PC-3 (cell line): ENCODE data around the gene HSPA1A. TPM values are rescaled to one million over a fixed set of nuclear protein-coding genes. Genes with fewer than 3 reads are reported as not detected.
A peak's percentile ranks its signal among the peaks of the same experiment; 100 is the strongest.

Experiments used
- ATAC-seq: fragments of 200-7000 bp; cut with Tn5 transposase; 2 replicates; pipeline ENCODE4 v1.9.1; 2020; ENCODE audit warnings: mild to moderate bottlenecking, moderate library complexity
- BruUV-seq: library from RNA; stranded (reverse); fragments of 400-500 nt; replicated peaks from 2 replicates; lab custom pipeline; 2021; lab: Mats Ljungman, UMichigan
- CTCF ChIA-PET: fragments of 300-600 bp; sonication (Branson Sonifier 250); formaldehyde crosslinking; loops from one replicate; lab custom pipeline; 2022; ENCODE audit warnings: antibody characterized with exemption; lab: Charles Lee
- POLR2A ChIA-PET: fragments of 300-600 bp; sonication (Branson Sonifier 250); formaldehyde crosslinking; loops from one replicate; lab custom pipeline; 2022; ENCODE audit warnings: antibody characterized with exemption; ENCODE audit not compliant: unreplicated experiment; lab: Charles Lee
- DNase-seq: peaks from one replicate; pipeline ENCODE4 v3.0.0-alpha.2; 2015
- H2AFZ ChIP-seq: fragments of 300-600 bp; sonication (generic); 2 replicates; pipeline ENCODE4 v1.6.0; 2016; ENCODE audit warnings: antibody characterized with exemption, low read length
- H3F3A ChIP-seq: fragments of 300-600 bp; sonication (generic); one replicate; pipeline ENCODE4 v1.6.0; 2017; ENCODE audit warnings: antibody characterized with exemption, low read length, control low read depth, mild to moderate bottlenecking; ENCODE audit not compliant: unreplicated experiment
- H3K27ac ChIP-seq: fragments of 300-600 bp; sonication (generic); 2 replicates; pipeline ENCODE4 v1.5.1; 2016; ENCODE audit warnings: mild to moderate bottlenecking, low read length
- H3K27me3 ChIP-seq: fragments of 300-600 bp; sonication (generic); 2 replicates; pipeline ENCODE4 v1.6.1; 2016; ENCODE audit warnings: low read length, mixed read lengths
- H3K36me3 ChIP-seq: fragments of 300-600 bp; sonication (generic); 2 replicates; pipeline ENCODE4 v1.6.1; 2016; ENCODE audit warnings: low read depth, mixed run types, low read length, mixed read lengths
- H3K4me1 ChIP-seq: fragments of 300-600 bp; sonication (generic); 2 replicates; pipeline ENCODE4 v1.5.1; 2016; ENCODE audit warnings: low read length; ENCODE audit not compliant: insufficient read depth
- H3K4me2 ChIP-seq: fragments of 300-600 bp; sonication (generic); 2 replicates; pipeline ENCODE4 v1.6.0; 2016; ENCODE audit warnings: low read length
- H3K4me3 ChIP-seq: fragments of 300-600 bp; sonication (generic); 2 replicates; pipeline ENCODE4 v1.5.1; 2016; ENCODE audit warnings: mild to moderate bottlenecking, low read length, mixed read lengths
- H3K79me2 ChIP-seq: fragments of 300-600 bp; sonication (generic); 2 replicates; pipeline ENCODE4 v1.6.1; 2017; ENCODE audit warnings: low read length, mixed read lengths
- H3K9ac ChIP-seq: fragments of 300-600 bp; sonication (generic); 2 replicates; pipeline ENCODE4 v1.6.0; 2016; ENCODE audit warnings: mild to moderate bottlenecking, low read length
- H3K9me2 ChIP-seq: fragments of 300-600 bp; sonication (generic); replicated peaks from 2 replicates; pipeline ENCODE4 v1.6.1; 2016; ENCODE audit warnings: mixed run types, low read length, mixed read lengths
- H3K9me3 ChIP-seq: fragments of 300-600 bp; sonication (generic); 2 replicates; pipeline ENCODE4 v1.6.1; 2016; ENCODE audit warnings: low read length, mixed read lengths
- H4K20me1 ChIP-seq: fragments of 300-600 bp; sonication (generic); 2 replicates; pipeline ENCODE4 v1.6.1; 2016; ENCODE audit warnings: low read length, mixed read lengths
- EZH2 ChIP-seq: fragments of 300-600 bp; sonication (generic); IDR thresholded peaks from one replicate; pipeline ENCODE4 v1.6.1; 2017; ENCODE audit warnings: antibody characterized with exemption, mild to moderate bottlenecking, low read length; ENCODE audit not compliant: unreplicated experiment
- EZH2phosphoT487 ChIP-seq: fragments of 300-600 bp; sonication (generic); IDR thresholded peaks from 2 replicates; pipeline ENCODE4 v1.6.1; 2018; ENCODE audit warnings: mild to moderate bottlenecking, antibody characterized with exemption, low read length, borderline replicate concordance
- intact Hi-C: fragments of 100-400 bp; cut with micrococcal nuclease; formaldehyde crosslinking; loops from 2 replicates; pipeline ENCODE4 v1.9.0; 2023
- total RNA-seq: library from RNA; depleted of rRNA; stranded (reverse); fragments of >200 nt; gene quantifications from 2 replicates; pipeline ENCODE4 v1.2.3, GENCODE V29; 2014
- TF ChIP-seq, protein P1 (sequence below): fragments of 300-600 bp; sonication (generic); conservative IDR thresholded peaks from 2 replicates; pipeline ENCODE4 v1.5.1; 2017; ENCODE audit warnings: antibody characterized with exemption, low read depth, mild to moderate bottlenecking, low read length

Gene HSPA1A
- total RNA-seq, 1 experiment from 2014 or later, result 269 TPM

DNA sequence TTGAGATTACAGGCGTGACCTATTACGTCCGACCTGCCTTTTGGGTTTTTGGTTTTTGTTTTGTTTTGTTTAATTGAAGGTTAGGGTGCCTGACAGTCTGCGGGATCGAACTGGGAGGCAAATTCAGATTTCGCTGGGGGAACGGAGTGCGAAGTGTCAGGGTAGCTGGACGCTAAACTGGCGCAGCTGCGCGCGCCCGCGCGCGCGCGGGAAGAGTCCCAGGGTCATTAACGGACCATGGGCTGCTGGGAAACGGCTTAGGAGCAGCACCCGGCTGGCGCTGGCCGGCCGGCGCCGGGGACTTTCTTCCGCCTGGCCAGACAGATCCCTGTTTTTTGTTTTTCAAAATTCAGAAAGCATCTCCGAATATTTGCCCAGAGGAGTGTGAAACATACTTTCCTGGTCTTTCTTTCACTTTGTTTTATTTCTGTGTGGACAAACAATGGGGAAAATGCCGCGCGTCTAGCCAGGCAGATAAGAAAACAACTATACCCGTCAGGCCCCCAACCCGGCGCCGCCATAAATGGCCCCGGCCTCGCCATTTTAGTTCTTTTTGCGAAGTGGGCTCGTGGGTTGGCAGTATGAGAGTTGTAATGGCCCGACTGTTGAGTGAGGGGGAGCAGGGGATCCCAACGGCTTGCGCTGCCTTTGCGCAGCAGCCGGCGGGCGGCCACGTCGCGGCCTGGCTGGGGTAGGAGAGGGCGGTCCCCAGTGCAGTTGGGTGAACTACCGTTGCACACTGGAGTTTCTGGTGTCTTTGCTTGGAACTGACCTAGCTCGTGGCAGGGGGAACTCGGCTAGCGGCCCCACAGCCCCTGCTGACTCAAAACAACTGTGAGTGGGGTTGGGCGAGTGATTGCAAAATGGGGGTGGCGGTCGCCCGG lies 19.3 kb downstream of the HSPA1A start:
- peak; percentile 85 for DNase-seq
- BruUV-seq, result no TSS peak
- H3K27ac ChIP-seq, result peak overlapping the region; percentile 79

DNA sequence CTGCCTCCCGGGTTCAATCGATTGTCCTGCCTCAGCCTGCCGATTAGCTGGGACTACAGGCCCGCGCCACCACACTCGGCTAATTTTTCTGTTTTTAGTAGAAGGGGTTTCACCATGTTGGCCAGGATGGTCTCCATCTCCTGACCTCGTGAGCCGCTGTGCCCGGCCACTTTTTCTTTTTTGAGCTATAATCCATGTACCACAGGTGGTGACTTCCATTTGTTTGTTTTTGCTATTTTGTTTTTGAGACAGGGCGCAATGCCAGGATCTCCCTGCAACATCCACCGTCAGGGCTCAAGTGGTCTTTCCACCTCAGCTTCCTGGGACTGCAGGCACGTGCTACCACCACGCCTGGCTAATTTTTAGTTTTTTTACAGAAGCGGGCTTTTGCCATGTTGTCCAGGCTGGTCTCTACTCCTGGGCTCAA lies 20.7 kb downstream of the HSPA1A start:
- H3K4me2 ChIP-seq, result peak overlapping the region; percentile 92
- H3K9me3 ChIP-seq, result no peaks in the 10 kb centered on the region
- CTCF ChIA-PET, result interaction anchor here (0.7 kb wide), 1 partner anchor 63 kb away, joined by 3 read pairs; no protein-coding TSS in a partner anchor
- H3F3A ChIP-seq, result peaks cover 40% of the 10 kb centered on the region
- ATAC-seq (no peak), DNase-seq (no peak)
- intact Hi-C loops, result loop anchor here (10.0 kb wide), 1 partner anchor 151 kb away; the partner anchor contains the start of gene LY6G5C
- TF ChIP-seq EZH2, result no peak
- TF ChIP-seq, protein P1, sequence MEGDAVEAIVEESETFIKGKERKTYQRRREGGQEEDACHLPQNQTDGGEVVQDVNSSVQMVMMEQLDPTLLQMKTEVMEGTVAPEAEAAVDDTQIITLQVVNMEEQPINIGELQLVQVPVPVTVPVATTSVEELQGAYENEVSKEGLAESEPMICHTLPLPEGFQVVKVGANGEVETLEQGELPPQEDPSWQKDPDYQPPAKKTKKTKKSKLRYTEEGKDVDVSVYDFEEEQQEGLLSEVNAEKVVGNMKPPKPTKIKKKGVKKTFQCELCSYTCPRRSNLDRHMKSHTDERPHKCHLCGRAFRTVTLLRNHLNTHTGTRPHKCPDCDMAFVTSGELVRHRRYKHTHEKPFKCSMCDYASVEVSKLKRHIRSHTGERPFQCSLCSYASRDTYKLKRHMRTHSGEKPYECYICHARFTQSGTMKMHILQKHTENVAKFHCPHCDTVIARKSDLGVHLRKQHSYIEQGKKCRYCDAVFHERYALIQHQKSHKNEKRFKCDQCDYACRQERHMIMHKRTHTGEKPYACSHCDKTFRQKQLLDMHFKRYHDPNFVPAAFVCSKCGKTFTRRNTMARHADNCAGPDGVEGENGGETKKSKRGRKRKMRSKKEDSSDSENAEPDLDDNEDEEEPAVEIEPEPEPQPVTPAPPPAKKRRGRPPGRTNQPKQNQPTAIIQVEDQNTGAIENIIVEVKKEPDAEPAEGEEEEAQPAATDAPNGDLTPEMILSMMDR, result no peak
- no peak for TF ChIP-seq EZH2phosphoT487
- peaks cover 48% of the 10 kb centered on the region for H4K20me1 ChIP-seq
- POLR2A ChIA-PET, result interaction anchor here (0.6 kb wide), 2 partner anchors 8 to 17 kb away, joined by 4 read pairs; partner anchors contain the start of gene HSPA1B
- peak overlapping the region; percentile 16 for H3K27ac ChIP-seq
- BruUV-seq, result no TSS peak
- H3K9ac ChIP-seq, result peak overlapping the region; percentile 98
- no peaks in the 10 kb centered on the region for H3K27me3 ChIP-seq
- peaks cover 25% of the 10 kb centered on the region for H3K4me1 ChIP-seq
- H3K9me2 ChIP-seq, result no peaks in the 10 kb centered on the region
- peaks cover 45% of the 10 kb centered on the region for H3K36me3 ChIP-seq
- H3K4me3 ChIP-seq, result peak overlapping the region; percentile 97
- H3K79me2 ChIP-seq, result peaks cover 69% of the 10 kb centered on the region
- no peak overlapping the region for H2AFZ ChIP-seq

More for the DNA sequence above, 19.3 kb downstream of the HSPA1A start:
- H3K9me2 ChIP-seq, result no peaks in the 10 kb centered on the region
- H3K4me3 ChIP-seq, result peak overlapping the region; percentile 97
- intact Hi-C loops, result loop anchor here (1.0 to 10.0 kb wide), 4 partner anchors 20 to 150 kb away; partner anchors contain the start of genes CLIC1, HSPA1A, HSPA1L and LY6G5C
- H3K36me3 ChIP-seq, result peaks cover 35% of the 10 kb centered on the region
- peaks cover 58% of the 10 kb centered on the region for H4K20me1 ChIP-seq
- peak; percentile 75 for ATAC-seq
- H3K79me2 ChIP-seq, result peaks cover 84% of the 10 kb centered on the region
- peak overlapping the region; percentile 59 for H2AFZ ChIP-seq
- peaks cover 26% of the 10 kb centered on the region for H3F3A ChIP-seq
- peaks cover 26% of the 10 kb centered on the region for H3K4me1 ChIP-seq
- H3K9me3 ChIP-seq, result no peaks in the 10 kb centered on the region
- H3K27me3 ChIP-seq, result no peaks in the 10 kb centered on the region
- TF ChIP-seq, protein P1, result no peak
- TF ChIP-seq EZH2 (no peak), EZH2phosphoT487 (no peak)
- ChIA-PET CTCF (interaction anchor here (0.7 kb wide), 1 partner anchor 44 kb away, joined by 3 read pairs; no protein-coding TSS in a partner anchor), POLR2A (no interaction called here)
- H3K4me2 ChIP-seq, result peak overlapping the region; percentile 92
- peak overlapping the region; percentile 98 for H3K9ac ChIP-seq
